Activated CD4-positive, alpha-beta T cell treated with anti-CD3 and anti-CD28 coated beads for 4 hours (primary cell): Measurements from ENCODE around the gene KLK10.

Experiments used
- DNase-seq, 2 donors: peaks; one replicate each; pipeline ENCODE4 v3.0.0-alpha.2; 2020

The KLK10 gene, protein sequence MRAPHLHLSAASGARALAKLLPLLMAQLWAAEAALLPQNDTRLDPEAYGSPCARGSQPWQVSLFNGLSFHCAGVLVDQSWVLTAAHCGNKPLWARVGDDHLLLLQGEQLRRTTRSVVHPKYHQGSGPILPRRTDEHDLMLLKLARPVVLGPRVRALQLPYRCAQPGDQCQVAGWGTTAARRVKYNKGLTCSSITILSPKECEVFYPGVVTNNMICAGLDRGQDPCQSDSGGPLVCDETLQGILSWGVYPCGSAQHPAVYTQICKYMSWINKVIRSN

DNA sequence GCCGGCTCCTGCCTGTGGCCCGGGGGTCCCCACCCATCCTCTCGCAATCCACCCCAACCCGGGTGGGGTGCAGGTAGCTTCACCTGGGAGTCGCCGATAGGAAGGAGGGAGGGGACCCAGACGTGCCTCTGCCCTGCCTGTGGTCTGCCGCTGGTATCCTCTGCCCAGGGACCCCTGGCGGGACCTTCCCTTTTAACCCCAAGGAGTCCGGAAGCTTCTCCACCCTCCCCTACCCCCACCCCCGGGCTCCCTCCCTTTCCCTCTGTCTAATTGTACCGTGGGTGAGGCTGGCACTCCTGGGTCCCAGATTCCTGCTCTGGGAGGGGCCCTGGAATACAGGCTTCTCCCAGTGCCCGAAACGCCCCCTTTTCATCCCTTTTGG is at the start of gene KLK10:
Gene KLK10 (minus strand): TSS at position 166 of the 382 bp plus-strand sequence. CDS start 579 bp downstream, outside the sequence.
- DNase-seq, result no peak

DNA sequence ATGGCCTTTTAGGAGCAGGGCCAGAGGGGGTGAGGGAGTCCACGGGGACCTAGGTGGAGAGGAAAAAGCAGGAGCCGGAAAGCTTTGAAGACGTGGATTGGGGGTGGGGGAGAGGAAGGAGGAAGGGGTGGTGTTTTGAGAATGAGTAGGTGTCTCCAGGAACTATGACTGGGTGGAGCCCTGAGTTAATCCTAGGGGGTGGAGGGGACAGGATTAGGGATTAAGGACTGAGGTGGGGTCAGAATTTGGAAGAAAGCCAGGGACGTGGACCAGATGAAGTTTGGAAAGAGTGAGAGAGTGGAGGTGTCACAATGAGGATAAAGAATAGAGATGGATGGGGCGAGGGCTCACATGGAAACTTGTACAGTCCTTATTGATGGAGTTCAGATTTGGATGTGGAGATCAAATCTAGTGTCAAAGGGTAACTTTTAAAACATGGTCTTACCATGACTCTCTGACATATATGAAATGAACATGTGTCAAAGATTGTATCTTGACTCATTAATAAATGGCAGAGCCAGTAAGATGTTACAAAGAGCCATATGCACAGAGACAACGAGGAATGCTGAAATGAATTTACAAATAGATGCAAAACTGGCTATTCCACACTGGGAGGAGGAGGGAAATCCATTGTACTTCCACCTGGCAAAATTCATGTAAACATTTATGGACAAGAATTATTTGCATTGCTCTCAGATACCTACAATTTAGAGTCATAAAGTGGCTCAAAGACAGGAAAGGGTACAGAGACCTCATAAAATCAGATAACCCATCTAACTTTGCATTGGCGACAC is 47.1 kb upstream of the KLK10 start:
- DNase-seq, result no peak

DNA sequence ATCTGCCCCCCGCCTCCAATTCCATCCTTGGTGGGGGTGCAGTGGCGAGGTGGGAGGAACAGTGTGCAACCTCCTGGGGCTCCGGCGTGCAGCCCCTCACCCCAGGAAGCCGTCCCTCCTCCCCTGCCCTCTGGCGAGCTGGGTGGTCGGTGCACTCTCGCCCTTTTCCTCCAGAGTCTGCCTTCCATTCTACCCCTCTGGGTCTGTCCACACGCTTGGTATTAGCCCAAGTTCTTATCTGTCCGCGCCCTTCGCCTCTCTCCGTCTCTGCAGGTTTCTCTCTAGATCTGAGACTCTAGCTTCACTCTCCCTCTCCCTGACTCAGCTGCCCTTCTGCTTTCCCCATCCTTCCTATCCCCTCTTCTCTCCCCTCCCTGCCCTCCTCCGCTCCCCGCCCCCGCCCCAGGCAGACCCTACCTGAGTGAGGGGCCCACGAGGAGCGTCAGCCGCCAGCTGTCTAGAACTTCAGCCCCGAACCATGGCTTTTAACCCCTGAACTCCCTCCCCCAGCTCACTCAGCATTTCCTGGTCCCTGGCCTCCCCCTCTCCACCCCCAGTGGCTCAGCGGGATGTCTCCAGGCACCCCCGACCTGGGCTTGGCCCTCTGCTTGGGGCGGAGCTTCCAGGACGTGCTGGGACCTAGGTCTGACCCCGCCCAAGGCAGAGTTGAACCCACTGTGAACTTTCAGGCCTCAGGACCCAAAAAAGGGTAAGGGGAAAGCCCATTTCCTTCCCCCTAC is 45.9 kb upstream of the KLK10 start:
- DNase-seq, result no peak

- DNase-seq, result no peak
These were observed 45.2 kb upstream of the KLK10 start, which contains the start of gene KLK13 for GRCh38 chr19:51064534-51065220. KLK13 (minus strand) TSS chr19:51065092; CDS start chr19:51065067, 25 bp downstream.

DNA sequence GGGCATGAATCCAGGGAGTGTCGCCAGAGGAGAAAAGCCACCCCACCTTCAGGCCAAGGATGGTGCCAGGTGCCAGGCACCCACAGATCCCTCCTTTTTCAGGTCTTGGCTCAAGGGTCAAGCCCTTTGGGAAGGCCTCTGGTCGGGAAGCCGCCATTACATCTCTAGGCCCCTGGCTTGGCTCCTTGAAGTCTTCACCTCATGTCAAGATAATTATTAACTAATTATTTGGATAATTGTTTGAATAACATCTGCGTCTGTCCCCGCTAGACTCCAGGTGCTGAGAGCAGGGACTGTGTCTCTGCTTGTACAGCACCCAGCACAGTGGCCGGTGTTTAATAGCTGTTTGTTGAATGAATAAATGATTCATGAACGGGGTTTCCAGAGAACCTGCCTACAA is 44.2 kb upstream of the KLK10 start:
- no peak for DNase-seq

DNA sequence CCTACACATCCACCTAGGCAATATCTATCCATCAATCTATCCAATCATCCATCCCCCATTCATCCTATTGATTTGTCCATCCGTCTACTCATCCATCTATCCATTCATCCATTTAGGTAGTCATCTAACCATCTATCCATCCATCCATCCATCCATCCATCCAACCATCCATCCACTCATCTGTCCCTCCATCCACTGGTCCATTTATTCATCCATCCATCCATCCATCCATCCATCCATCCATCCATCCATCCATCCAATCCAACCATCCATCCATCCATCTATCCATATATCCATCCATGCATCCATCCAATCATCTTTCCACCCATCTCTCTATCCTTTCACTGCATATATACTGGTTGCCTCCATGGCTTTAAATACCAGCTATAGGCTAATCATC is 41.5 kb upstream of the KLK10 start:
- DNase-seq, result no peak

- no peak for DNase-seq
These were observed 40.8 kb upstream of the KLK10 start for GRCh38 chr19:51060336-51060735.

DNA sequence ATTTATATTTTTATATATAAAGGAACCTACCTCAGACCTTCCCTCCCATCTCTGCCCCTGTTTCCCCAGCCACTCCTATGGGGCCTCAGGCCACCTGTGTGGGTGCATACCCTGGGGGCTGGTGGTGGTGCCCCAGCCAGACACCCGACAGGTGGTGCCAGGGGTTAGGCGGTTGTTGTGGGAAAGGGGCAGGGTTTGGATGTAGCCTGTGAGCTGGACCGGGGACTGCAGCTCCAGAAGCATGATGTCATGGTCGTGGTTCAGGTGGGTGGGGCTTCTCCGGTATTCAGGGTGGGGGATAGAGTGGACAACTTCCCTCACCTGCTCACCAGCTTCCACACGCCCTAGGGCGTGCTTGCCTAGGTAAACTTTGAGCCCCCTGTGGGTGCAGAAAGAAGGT is 40.2 kb upstream of the KLK10 start:
- no peak for DNase-seq

DNA sequence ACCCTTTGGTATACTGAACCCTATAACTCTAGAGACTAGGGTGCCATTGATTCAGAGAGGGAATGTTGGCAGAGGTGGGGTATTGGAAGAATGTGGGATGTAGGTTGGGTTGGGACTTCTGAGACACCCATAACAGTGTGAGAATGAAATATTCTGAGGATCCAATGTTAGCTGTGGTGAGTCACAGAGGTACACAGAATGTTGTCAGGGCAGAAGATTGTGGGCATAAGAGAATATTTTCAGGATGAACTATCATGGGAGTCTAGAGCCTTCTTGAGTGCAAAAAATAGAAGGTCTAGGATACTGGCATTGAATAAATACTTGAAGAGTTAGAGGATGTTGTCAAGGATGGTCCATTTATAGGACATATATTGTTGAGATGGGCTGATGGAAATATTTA is 36.4 kb upstream of the KLK10 start:
- no peak for DNase-seq

DNA sequence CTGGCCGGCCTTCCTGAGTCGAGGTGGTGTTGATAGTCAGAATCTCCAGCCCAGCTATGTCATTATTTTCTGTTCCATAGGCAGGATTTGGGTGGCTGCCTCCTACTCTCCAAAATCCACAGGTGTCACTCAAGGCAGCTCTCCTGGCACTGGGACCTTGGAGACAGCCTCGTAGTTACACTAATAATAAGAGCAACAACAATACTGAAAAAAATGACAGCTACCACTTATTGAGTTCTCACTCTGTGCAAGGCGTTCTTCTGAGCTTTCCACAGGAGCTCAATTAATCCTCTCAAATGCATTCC is 27.5 kb upstream of the KLK10 start:
- no peak for DNase-seq

DNA sequence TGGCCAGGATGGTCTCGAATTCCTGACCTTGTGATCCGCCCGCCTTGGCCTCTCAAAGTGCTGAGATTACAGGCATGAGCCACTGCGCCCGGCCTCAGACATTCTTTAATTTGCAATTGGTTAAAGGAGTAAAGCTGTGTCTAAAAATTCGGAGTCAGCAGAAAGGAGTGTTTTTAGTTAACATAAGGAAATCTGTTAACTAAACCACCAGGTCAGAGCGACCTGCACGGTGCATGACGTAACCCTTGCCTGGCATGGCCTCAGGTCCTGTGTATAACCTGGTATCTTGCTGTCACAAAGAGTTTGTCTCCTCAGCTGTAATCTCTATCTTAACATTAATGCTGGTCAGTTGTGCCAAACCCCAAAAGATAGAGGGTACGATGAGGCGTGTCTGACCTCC is 24.8 kb upstream of the KLK10 start:
- DNase-seq, result no peak

- DNase-seq, result no peak
These were observed 24.0 kb upstream of the KLK10 start for GRCh38 chr19:51043497-51043896.

GRCh38 chr19:51040151-51040550 is 20.6 kb upstream of the KLK10 start:
- no peak for DNase-seq

GRCh38 chr19:51036519-51036918 is 17.0 kb upstream of the KLK10 start:
- DNase-seq, result no peak

GRCh38 chr19:51034704-51035103 is 15.2 kb upstream of the KLK10 start, which contains the start of gene KLK12:
KLK12 (minus strand) TSS chr19:51035002; CDS start chr19:51034621, 381 bp downstream.
- no peak for DNase-seq

- no peak for DNase-seq
These were observed 12.3 kb upstream of the KLK10 start for GRCh38 chr19:51031880-51032225.

DNA sequence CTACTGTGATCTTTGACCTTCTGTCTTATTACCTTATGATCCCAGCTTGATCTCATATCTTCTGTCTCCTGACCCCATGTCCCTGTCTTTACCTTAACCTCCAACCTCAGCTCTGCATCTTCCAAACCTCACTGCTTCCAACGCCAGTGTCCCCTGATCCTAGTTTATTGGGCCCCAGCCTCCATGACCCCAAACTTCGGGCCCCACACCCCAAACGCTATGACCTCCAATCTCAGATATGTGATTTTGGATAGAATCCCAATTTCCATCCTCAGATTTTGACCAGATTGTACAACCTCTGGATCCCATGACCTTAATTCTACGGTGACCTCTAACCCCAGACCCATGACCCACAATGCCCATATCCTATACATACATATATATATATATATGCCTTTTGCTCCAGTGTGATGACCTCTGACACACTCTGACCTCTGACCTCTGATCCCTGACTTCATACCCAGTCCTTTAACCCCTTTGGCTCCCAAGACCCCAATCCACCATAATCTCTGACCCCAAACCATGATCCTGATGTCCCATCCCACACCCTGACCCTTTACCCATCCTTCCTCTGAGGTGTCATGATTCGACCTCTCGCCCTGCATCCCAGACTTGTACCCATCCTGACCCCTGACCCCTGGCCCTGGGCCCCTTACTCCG is 11.8 kb upstream of the KLK10 start:
- no peak for DNase-seq

- DNase-seq, result no peak
These were observed 11.1 kb upstream of the KLK10 start for GRCh38 chr19:51030631-51031030.

- no peak for DNase-seq
These were observed 10.2 kb upstream of the KLK10 start for GRCh38 chr19:51029718-51030117.

DNA sequence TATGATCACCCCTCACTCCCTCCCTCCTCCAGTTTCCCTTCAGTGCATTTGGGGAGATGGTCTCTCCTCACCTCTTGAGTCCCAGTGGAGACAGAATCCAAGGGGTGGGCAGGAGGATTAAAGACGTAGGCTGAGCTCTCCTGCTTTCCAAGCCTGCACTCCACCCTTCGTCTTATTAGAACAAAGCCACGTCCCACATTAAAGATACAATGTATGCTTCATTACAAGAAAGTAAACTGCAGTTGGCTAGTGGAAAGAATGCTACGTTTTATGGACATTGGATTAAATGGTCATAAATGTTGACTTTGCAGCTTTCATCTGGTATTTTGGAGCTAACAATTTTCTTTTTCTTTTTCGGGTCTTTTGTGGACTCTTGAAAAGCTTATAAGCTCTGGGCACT is 8.4 kb upstream of the KLK10 start:
- no peak for DNase-seq

- no peak for DNase-seq
These were observed 7.8 kb upstream of the KLK10 start for GRCh38 chr19:51027126-51027806.

- no peak for DNase-seq
These were observed 7.0 kb upstream of the KLK10 start, which contains the start of gene KLK11 for GRCh38 chr19:51026554-51026831. KLK11 (minus strand) TSS chr19:51026616; CDS start chr19:51025631, 985 bp downstream.
